ENCODE measurements around the gene ERC2.

GRCh38 chr3:55719508-55719907 lies 748.8 kb downstream of the ERC2 start:
- TF ChIP-seq POLR2AphosphoS5 (IDR thresholded peaks at IDR 0.05) (peak in 1 of 4 donors; percentile 31), CTCF (IDR thresholded peaks at IDR 0.05) (no peak)
